Caco-2 (cell line): ENCODE measurements around the gene ARHGEF28. TPM values are rescaled to one million over a fixed set of nuclear protein-coding genes. Genes with fewer than 3 reads are reported as not detected.

Experiments
- BruUV-seq: library from RNA; stranded (reverse); fragments of 400-500 nt; replicated peaks from 2 replicates; lab custom pipeline; 2021; lab: Mats Ljungman, UMichigan
- CTCF ChIA-PET: fragments of 300-600 bp; sonication (Branson Sonifier 250); formaldehyde crosslinking; loops from one replicate; lab custom pipeline; 2022; ENCODE audit warnings: antibody characterized with exemption; lab: Charles Lee
- POLR2A ChIA-PET: fragments of 300-600 bp; sonication (Branson Sonifier 250); formaldehyde crosslinking; loops from one replicate; lab custom pipeline; 2022; ENCODE audit warnings: antibody characterized with exemption; lab: Charles Lee
- DNase-seq, 2 experiments: peaks; one replicate each; pipeline versions ENCODE4 v3.0.0 to v3.0.0-alpha.2; 2020 to 2022
- H3K27me3 ChIP-seq: replicated peaks from 2 replicates; pipeline ENCODE4 v1.6.0; 2011; ENCODE audit warnings: low read length; ENCODE audit not compliant: control insufficient read depth, insufficient read depth
- H3K36me3 ChIP-seq: 2 replicates; pipeline ENCODE4 v1.5.1; 2011; ENCODE audit warnings: low read length; ENCODE audit not compliant: control insufficient read depth, insufficient read depth
- H3K4me1 ChIP-seq: fragments of 250-450 bp; sonication (Bioruptor Pico); 2 replicates; pipeline ENCODE4 v1.5.1; 2020; ENCODE audit warnings: mild to moderate bottlenecking
- H3K4me3 ChIP-seq: 2 replicates; pipeline ENCODE4 v1.5.1; 2011; ENCODE audit warnings: low read depth, mild to moderate bottlenecking, control low read depth, low read length
- H3K9me3 ChIP-seq: fragments of 250-450 bp; sonication (Bioruptor Pico); 2 replicates; pipeline ENCODE4 v1.5.1; 2020; ENCODE audit warnings: mild to moderate bottlenecking, moderate library complexity
- H3K27ac Mint-ChIP-seq: one replicate; pipeline ENCODE4 v1.8.0; 2022; ENCODE audit warnings: mixed read lengths; ENCODE audit not compliant: unreplicated experiment
- H3K27me3 Mint-ChIP-seq: one replicate; pipeline ENCODE4 v1.8.0; 2022; ENCODE audit warnings: mixed read lengths; ENCODE audit not compliant: insufficient read depth, unreplicated experiment
- H3K36me3 Mint-ChIP-seq: one replicate; pipeline ENCODE4 v1.8.0; 2022; ENCODE audit warnings: mild to moderate bottlenecking, mixed read lengths; ENCODE audit not compliant: insufficient read depth, unreplicated experiment
- H3K4me1 Mint-ChIP-seq: one replicate; pipeline ENCODE4 v1.8.0; 2022; ENCODE audit warnings: low read depth, mixed read lengths; ENCODE audit not compliant: unreplicated experiment
- H3K4me3 Mint-ChIP-seq: one replicate; pipeline ENCODE4 v1.8.0; 2022; ENCODE audit warnings: mild to moderate bottlenecking, moderate library complexity, mixed read lengths; ENCODE audit not compliant: unreplicated experiment
- H3K9me3 Mint-ChIP-seq: one replicate; pipeline ENCODE4 v1.8.0; 2022; ENCODE audit warnings: mixed read lengths; ENCODE audit not compliant: unreplicated experiment
- intact Hi-C: fragments of 100-400 bp; cut with micrococcal nuclease; formaldehyde crosslinking; loops from one replicate; pipeline ENCODE4 v1.10.0; 2022; ENCODE audit not compliant: unreplicated experiment
- total RNA-seq: library from RNA; stranded (reverse); gene quantifications from 2 replicates; pipeline ENCODE4 v1.2.3, GENCODE V29; 2022
- TF ChIP-seq, protein P1 (sequence below), 2 experiments: fragments of 200-600 bp in 1 of 2; IDR thresholded peaks; 1 replicate in 1 of 2; 2 replicates in 1 of 2; pipeline versions ENCODE4 v1.5.1 to v1.8.0; 2011 to 2022; ENCODE audit warnings: antibody characterized with exemption in 1 of 2, control low read depth in 1 of 2, inconsistent platforms in 1 of 2, low read depth in 1 of 2, low read length in 1 of 2, mild to moderate bottlenecking in 1 of 2, moderate library complexity in 1 of 2; ENCODE audit not compliant: insufficient read depth in 1 of 2, severe bottlenecking in 1 of 2, unreplicated experiment in 1 of 2

ARHGEF28 gene
- total RNA-seq, 1 experiment from 2014 or later = 4.6 TPM

DNA sequence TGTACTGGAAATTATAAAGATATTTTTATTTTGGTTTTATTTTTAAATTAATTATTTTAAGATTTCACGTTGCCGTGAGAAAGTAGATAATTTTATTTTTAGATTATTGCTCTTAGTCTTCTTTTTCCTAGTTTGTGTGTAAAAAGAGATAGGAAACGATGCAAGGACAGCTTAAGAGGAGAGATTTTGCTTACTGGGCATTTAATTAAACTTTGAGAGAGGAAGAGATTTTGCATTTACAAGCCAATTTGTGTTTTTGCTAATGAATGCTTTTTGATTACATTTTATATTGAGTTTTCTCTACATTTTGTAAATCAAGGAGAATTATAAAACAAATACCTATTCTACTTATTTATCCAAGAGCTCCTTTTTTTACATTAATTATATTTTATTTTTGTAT, 64.0 kb downstream of the ARHGEF28 start:
- Mint-ChIP-seq H3K4me3 (no peak overlapping the region), H3K36me3 (no peaks in the 10 kb centered on the region), H3K27ac (no peak overlapping the region), H3K4me1 (no peaks in the 10 kb centered on the region), H3K27me3 (peaks cover 5% of the 10 kb centered on the region), H3K9me3 (no peaks in the 10 kb centered on the region)
- no peaks in the 10 kb centered on the region for H3K36me3 ChIP-seq
- no peaks in the 10 kb centered on the region for H3K9me3 ChIP-seq
- no peak overlapping the region for H3K4me3 ChIP-seq
- TF ChIP-seq, protein P1, sequence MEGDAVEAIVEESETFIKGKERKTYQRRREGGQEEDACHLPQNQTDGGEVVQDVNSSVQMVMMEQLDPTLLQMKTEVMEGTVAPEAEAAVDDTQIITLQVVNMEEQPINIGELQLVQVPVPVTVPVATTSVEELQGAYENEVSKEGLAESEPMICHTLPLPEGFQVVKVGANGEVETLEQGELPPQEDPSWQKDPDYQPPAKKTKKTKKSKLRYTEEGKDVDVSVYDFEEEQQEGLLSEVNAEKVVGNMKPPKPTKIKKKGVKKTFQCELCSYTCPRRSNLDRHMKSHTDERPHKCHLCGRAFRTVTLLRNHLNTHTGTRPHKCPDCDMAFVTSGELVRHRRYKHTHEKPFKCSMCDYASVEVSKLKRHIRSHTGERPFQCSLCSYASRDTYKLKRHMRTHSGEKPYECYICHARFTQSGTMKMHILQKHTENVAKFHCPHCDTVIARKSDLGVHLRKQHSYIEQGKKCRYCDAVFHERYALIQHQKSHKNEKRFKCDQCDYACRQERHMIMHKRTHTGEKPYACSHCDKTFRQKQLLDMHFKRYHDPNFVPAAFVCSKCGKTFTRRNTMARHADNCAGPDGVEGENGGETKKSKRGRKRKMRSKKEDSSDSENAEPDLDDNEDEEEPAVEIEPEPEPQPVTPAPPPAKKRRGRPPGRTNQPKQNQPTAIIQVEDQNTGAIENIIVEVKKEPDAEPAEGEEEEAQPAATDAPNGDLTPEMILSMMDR (IDR thresholded peaks at IDR 0.05; ENCODE audit: insufficient read depth in 1 of 2, low read depth in 1 of 2, low read length in 1 of 2, severe bottlenecking in 1 of 2, unreplicated experiment in 1 of 2) = no peak
- intact Hi-C loops = loop anchor here (5.0 kb wide), 1 partner anchor 58 kb away; no protein-coding TSS in a partner anchor
- ChIA-PET POLR2A (no interaction called here), CTCF (no interaction called here)
- no peaks in the 10 kb centered on the region for H3K4me1 ChIP-seq
- no peaks in the 10 kb centered on the region for H3K27me3 ChIP-seq
- no TSS peak for BruUV-seq
- DNase-seq = no peak

DNA sequence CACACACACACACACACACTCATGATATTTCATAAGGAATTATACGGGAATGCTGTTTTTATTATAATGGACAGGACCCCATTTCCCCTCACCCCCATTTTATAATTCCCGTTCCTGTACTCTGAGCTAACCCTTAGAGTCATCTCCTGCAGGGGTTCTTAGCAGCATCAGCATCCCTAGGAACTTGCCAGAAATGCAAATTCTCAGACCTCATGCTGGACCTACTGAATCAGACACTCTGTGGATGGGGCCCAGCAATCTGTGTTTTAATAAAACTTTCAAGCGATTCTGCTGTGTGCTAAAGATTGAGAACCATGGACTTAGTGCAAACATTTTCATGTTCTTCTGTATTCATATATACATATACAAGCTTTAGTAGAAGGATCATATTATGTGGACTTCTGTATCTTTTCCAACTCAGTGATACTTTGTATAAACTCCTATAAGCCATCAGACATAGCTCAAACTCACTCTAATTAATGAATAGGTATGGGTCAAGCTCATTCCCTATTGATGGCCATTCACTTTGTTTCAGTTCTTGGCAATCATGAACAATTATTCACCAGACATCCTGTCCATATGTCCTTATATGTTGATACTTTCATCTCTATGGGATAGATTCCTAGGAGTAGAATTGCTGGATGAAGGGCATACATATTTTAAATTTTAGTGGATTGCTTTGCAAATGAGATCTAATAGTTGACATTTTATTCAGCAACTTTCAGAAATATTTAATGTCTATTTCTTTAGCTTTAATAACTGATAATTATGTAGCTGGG, 65.5 kb downstream of the ARHGEF28 start:
- H3K36me3 Mint-ChIP-seq = no peaks in the 10 kb centered on the region

DNA sequence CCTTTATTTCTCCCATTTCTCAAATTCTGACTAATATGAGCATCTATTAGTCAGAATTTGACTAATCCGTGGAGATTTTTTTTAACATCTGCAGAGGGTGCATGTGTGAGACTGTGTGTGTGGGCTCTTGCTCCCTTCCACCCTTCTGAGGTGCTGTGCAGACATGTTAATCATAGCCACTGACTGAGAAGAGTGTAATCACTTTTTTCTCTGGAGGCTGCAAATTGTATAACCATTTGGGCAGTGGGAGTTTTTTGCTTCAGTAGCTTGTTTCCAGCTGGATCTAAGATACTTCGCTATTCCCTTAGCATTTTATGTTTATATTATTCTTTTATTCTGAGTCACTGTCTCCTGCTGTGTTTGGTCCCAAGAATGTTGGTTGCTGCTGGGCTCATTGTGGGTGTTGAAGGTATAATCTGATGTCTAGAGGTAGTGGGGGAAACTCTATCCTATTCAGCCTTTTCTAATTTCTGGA, 66.2 kb downstream of the ARHGEF28 start:
- no peaks in the 10 kb centered on the region for H3K9me3 Mint-ChIP-seq
- Histone ChIP-seq H3K4me3 (no peak overlapping the region), H3K9me3 (no peaks in the 10 kb centered on the region), H3K4me1 (no peaks in the 10 kb centered on the region), H3K36me3 (no peaks in the 10 kb centered on the region), H3K27me3 (no peaks in the 10 kb centered on the region)
- ChIA-PET POLR2A (no interaction called here), CTCF (interaction anchor here (0.9 to 2.9 kb wide), 2 partner anchors 101 to 172 kb away, joined by 5 to 22 read pairs; no protein-coding TSS in a partner anchor)
- H3K4me1 Mint-ChIP-seq = no peaks in the 10 kb centered on the region
- TF ChIP-seq, protein P1 (IDR thresholded peaks at IDR 0.05; ENCODE audit: insufficient read depth in 1 of 2, low read depth in 1 of 2, low read length in 1 of 2, severe bottlenecking in 1 of 2, unreplicated experiment in 1 of 2) = no peak
- peaks cover 5% of the 10 kb centered on the region for H3K27me3 Mint-ChIP-seq
- intact Hi-C loops = loop anchor here (5.0 kb wide), 1 partner anchor 60 kb away; no protein-coding TSS in a partner anchor
- BruUV-seq = no TSS peak
- no peaks in the 10 kb centered on the region for H3K36me3 Mint-ChIP-seq
- H3K27ac Mint-ChIP-seq = no peak overlapping the region
- no peak overlapping the region for H3K4me3 Mint-ChIP-seq
- no peak for DNase-seq

More for the DNA sequence above, 65.5 kb downstream of the ARHGEF28 start:
- CTCF ChIA-PET = interaction anchor here (0.7 to 0.9 kb wide), 2 partner anchors 100 to 172 kb away, joined by 3 to 5 read pairs; no protein-coding TSS in a partner anchor
- H3K27ac Mint-ChIP-seq = no peak overlapping the region
- Histone ChIP-seq H3K4me3 (no peak overlapping the region), H3K4me1 (no peaks in the 10 kb centered on the region), H3K9me3 (no peaks in the 10 kb centered on the region), H3K36me3 (no peaks in the 10 kb centered on the region), H3K27me3 (no peaks in the 10 kb centered on the region)
- no peaks in the 10 kb centered on the region for H3K4me1 Mint-ChIP-seq
- H3K27me3 Mint-ChIP-seq = peaks cover 5% of the 10 kb centered on the region
- H3K4me3 Mint-ChIP-seq = no peak overlapping the region
- H3K9me3 Mint-ChIP-seq = no peaks in the 10 kb centered on the region
- POLR2A ChIA-PET = no interaction called here
- intact Hi-C loops = loop anchor here (5.0 kb wide), 1 partner anchor 59 kb away; no protein-coding TSS in a partner anchor
- TF ChIP-seq, protein P1 (IDR thresholded peaks at IDR 0.05; ENCODE audit: insufficient read depth in 1 of 2, low read depth in 1 of 2, low read length in 1 of 2, severe bottlenecking in 1 of 2, unreplicated experiment in 1 of 2) = no peak
- BruUV-seq = no TSS peak
- no peak for DNase-seq
